HepG2 (cell line): Measurements from ENCODE around the gene MBLAC1. TPM values are rescaled to one million over a fixed set of nuclear protein-coding genes. Genes with fewer than 3 reads are reported as not detected.

ENCODE experiments used
- CCDC6 ChIP-seq: sonication (generic); formaldehyde crosslinking; IDR thresholded peaks from 2 replicates; pipeline ENCODE4 v1.8.1; 2022; ENCODE audit warnings: mild to moderate bottlenecking, missing genetic modification reagents, moderate library complexity
- ERF ChIP-seq: IDR thresholded peaks from 2 replicates; pipeline ENCODE4 v1.6.1; 2018; ENCODE audit warnings: missing biosample characterization, missing genetic modification reagents
- GTF3A ChIP-seq: sonication (generic); formaldehyde crosslinking; conservative IDR thresholded peaks from 2 replicates; pipeline ENCODE4 v1.4.0; 2020; ENCODE audit warnings: mild to moderate bottlenecking, missing genetic modification reagents
- HMGA1 ChIP-seq: sonication (generic); formaldehyde crosslinking; conservative IDR thresholded peaks from 2 replicates; pipeline ENCODE4 v1.4.0; 2020; ENCODE audit warnings: missing genetic modification reagents
- HOXA9 ChIP-seq: sonication (generic); formaldehyde crosslinking; IDR thresholded peaks from 2 replicates; pipeline ENCODE4 v1.8.1; 2022; ENCODE audit warnings: missing genetic modification reagents, mild to moderate bottlenecking, moderate library complexity, borderline replicate concordance
- JUNB ChIP-seq: sonication (generic); formaldehyde crosslinking; IDR thresholded peaks from 2 replicates; pipeline ENCODE4 v1.8.0; 2022; ENCODE audit warnings: missing genetic modification reagents, mild to moderate bottlenecking, borderline replicate concordance
- SRF ChIP-seq: IDR thresholded peaks from 2 replicates; pipeline ENCODE4 v1.6.1; 2011; ENCODE audit warnings: mild to moderate bottlenecking, low read depth, low read length, moderate library complexity
- TCF12 ChIP-seq, 2 experiments: fragments of 450-650 bp in 1 of 2; sonication (generic) in 1 of 2; formaldehyde crosslinking in 1 of 2; IDR thresholded peaks; 2 replicates each; pipeline versions ENCODE4 v1.6.1 to v1.8.0; 2017 to 2022; ENCODE audit warnings: antibody characterized with exemption in 1 of 2, mild to moderate bottlenecking in 1 of 2, missing genetic modification reagents in 1 of 2, moderate library complexity in 1 of 2
- THAP11 ChIP-seq: IDR thresholded peaks from 2 replicates; pipeline ENCODE4 v1.6.1; 2016; ENCODE audit warnings: missing biosample characterization, missing genetic modification reagents
- WIZ ChIP-seq: sonication (generic); formaldehyde crosslinking; IDR thresholded peaks from 2 replicates; pipeline ENCODE4 v1.5.1; 2020; ENCODE audit warnings: mild to moderate bottlenecking, missing genetic modification reagents
- ZC3H13 ChIP-seq: sonication (generic); formaldehyde crosslinking; IDR thresholded peaks from 2 replicates; pipeline ENCODE4 v1.8.1; 2023; ENCODE audit warnings: mild to moderate bottlenecking, missing genetic modification reagents, moderate library complexity
- ZNF337 ChIP-seq: sonication (generic); formaldehyde crosslinking; IDR thresholded peaks from 2 replicates; pipeline ENCODE4 v1.5.1; 2020; ENCODE audit warnings: missing genetic modification reagents, low read depth, mild to moderate bottlenecking, borderline replicate concordance
- ZNF446 ChIP-seq: sonication (generic); formaldehyde crosslinking; IDR thresholded peaks from 2 replicates; pipeline ENCODE4 v1.5.0; 2020; ENCODE audit warnings: mild to moderate bottlenecking, missing genetic modification reagents
- ZNF577 ChIP-seq: sonication (generic); formaldehyde crosslinking; IDR thresholded peaks from 2 replicates; pipeline ENCODE4 v1.4.0; 2020; ENCODE audit warnings: mild to moderate bottlenecking, low read depth, missing genetic modification reagents, borderline replicate concordance
- ZNF891 ChIP-seq: sonication (generic); formaldehyde crosslinking; IDR thresholded peaks from 2 replicates; pipeline ENCODE4 v1.5.0; 2020; ENCODE audit warnings: mild to moderate bottlenecking, missing genetic modification reagents
- ZZZ3 ChIP-seq: sonication (generic); formaldehyde crosslinking; IDR thresholded peaks from 2 replicates; pipeline ENCODE4 v1.4.0; 2020; ENCODE audit warnings: missing genetic modification reagents, mild to moderate bottlenecking, borderline replicate concordance
- polyA plus RNA-seq, 8 experiments: library from polyadenylated mRNA; depleted of rRNA in 3 of 8; stranded (reverse) in 7 of 8; unstranded in 1 of 8; fragments of >200 nt; fragmentation: Illumina TruSeq in 4 of 8; extraction: Trizol in 4 of 8; gene quantifications; 2 replicates each; pipeline versions ENCODE4 v1.2.1 to v1.2.3, GENCODE V29; 2011 to 2016; ENCODE audit warnings: low read depth in 4 of 8, missing spikeins in 1 of 8, mixed read lengths in 1 of 8; ENCODE audit not compliant: insufficient read depth in 1 of 8
- total RNA-seq, 5 experiments: library from RNA; depleted of rRNA; stranded (reverse); fragments of >200 nt; fragmentation: Illumina TruSeq; extraction: Trizol; gene quantifications; 2 replicates each; pipeline ENCODE4 v1.2.3, GENCODE V29; 2016; ENCODE audit warnings: low read depth in 1 of 5
- TF ChIP-seq, protein P1 (sequence below): sonication (generic); formaldehyde crosslinking; IDR thresholded peaks from 2 replicates; pipeline ENCODE4 v1.4.0; 2020; ENCODE audit warnings: missing genetic modification reagents; ENCODE audit errors: not compliant biosample characterization
- TF ChIP-seq, protein P2 (sequence below): sonication (generic); formaldehyde crosslinking; IDR thresholded peaks from 2 replicates; pipeline ENCODE4 v1.4.0; 2020; ENCODE audit warnings: missing genetic modification reagents
- TF ChIP-seq, protein P3 (sequence below): sonication (generic); formaldehyde crosslinking; IDR thresholded peaks from 2 replicates; pipeline ENCODE4 v1.4.0; 2020; ENCODE audit warnings: missing genetic modification reagents
- TF ChIP-seq, protein P4 (sequence below): sonication (generic); formaldehyde crosslinking; conservative IDR thresholded peaks from 2 replicates; pipeline ENCODE4 v1.4.0; 2020; ENCODE audit warnings: missing genetic modification reagents
- TF ChIP-seq, protein P5 (sequence below): sonication (generic); formaldehyde crosslinking; IDR thresholded peaks from 2 replicates; pipeline ENCODE4 v1.9.0; 2022; ENCODE audit warnings: missing genetic modification reagents, mild to moderate bottlenecking, borderline replicate concordance

The MBLAC1 gene
- total and polyA plus RNA-seq, 2 of the 13 experiments (the other 11 are each of a cell fraction or from before 2014, with no cell fraction given) = 0.79 to 2.1 TPM

DNA sequence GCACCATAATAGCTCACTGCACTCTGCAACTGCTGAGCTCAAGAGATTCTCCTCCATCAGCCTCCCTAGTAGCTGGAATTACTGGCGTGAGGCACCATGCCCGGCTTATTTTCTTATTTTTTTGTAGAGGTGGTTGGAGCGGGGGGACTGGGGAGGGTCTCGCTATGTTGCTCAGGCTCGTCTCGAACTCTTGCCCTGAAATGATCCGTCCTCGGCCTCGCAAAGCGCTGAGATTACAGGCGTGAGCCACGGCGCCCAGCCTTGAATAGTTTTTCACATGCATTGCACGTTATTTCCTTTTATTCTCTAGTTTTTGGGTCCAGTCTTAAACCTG is 21.4 kb downstream of the MBLAC1 start (continued):
- TF ChIP-seq, protein P1, sequence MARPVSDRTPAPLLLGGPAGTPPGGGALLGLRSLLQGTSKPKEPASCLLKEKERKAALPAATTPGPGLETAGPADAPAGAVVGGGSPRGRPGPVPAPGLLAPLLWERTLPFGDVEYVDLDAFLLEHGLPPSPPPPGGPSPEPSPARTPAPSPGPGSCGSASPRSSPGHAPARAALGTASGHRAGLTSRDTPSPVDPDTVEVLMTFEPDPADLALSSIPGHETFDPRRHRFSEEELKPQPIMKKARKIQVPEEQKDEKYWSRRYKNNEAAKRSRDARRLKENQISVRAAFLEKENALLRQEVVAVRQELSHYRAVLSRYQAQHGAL (CRISPR knock-in tag) = no peak
- no peak for TF ChIP-seq HOXA9 (CRISPR knock-in tag)
- TF ChIP-seq, protein P2, sequence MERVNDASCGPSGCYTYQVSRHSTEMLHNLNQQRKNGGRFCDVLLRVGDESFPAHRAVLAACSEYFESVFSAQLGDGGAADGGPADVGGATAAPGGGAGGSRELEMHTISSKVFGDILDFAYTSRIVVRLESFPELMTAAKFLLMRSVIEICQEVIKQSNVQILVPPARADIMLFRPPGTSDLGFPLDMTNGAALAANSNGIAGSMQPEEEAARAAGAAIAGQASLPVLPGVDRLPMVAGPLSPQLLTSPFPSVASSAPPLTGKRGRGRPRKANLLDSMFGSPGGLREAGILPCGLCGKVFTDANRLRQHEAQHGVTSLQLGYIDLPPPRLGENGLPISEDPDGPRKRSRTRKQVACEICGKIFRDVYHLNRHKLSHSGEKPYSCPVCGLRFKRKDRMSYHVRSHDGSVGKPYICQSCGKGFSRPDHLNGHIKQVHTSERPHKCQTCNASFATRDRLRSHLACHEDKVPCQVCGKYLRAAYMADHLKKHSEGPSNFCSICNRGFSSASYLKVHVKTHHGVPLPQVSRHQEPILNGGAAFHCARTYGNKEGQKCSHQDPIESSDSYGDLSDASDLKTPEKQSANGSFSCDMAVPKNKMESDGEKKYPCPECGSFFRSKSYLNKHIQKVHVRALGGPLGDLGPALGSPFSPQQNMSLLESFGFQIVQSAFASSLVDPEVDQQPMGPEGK (CRISPR knock-in tag) = no peak
- TF ChIP-seq GTF3A (CRISPR knock-in tag) = no peak
- TF ChIP-seq TCF12 (IDR thresholded peaks at IDR 0.05) = no peak
- no peak for TF ChIP-seq TCF12 (CRISPR knock-in tag; IDR thresholded peaks at IDR 0.05)
- no peak for TF ChIP-seq JUNB (CRISPR knock-in tag)
- no peak for TF ChIP-seq ERF (CRISPR knock-in tag)
- no peak for TF ChIP-seq ZNF337
- TF ChIP-seq, protein P3, sequence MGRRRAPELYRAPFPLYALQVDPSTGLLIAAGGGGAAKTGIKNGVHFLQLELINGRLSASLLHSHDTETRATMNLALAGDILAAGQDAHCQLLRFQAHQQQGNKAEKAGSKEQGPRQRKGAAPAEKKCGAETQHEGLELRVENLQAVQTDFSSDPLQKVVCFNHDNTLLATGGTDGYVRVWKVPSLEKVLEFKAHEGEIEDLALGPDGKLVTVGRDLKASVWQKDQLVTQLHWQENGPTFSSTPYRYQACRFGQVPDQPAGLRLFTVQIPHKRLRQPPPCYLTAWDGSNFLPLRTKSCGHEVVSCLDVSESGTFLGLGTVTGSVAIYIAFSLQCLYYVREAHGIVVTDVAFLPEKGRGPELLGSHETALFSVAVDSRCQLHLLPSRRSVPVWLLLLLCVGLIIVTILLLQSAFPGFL (CRISPR knock-in tag) = no peak
- TF ChIP-seq ZZZ3 (CRISPR knock-in tag) = no peak
- TF ChIP-seq WIZ = 0 out of 2 replicates have a peak, but pooled peaks have one; percentile 45
- no peak for TF ChIP-seq THAP11 (CRISPR knock-in tag)
- TF ChIP-seq ZNF577 = no peak
- TF ChIP-seq, protein P4, sequence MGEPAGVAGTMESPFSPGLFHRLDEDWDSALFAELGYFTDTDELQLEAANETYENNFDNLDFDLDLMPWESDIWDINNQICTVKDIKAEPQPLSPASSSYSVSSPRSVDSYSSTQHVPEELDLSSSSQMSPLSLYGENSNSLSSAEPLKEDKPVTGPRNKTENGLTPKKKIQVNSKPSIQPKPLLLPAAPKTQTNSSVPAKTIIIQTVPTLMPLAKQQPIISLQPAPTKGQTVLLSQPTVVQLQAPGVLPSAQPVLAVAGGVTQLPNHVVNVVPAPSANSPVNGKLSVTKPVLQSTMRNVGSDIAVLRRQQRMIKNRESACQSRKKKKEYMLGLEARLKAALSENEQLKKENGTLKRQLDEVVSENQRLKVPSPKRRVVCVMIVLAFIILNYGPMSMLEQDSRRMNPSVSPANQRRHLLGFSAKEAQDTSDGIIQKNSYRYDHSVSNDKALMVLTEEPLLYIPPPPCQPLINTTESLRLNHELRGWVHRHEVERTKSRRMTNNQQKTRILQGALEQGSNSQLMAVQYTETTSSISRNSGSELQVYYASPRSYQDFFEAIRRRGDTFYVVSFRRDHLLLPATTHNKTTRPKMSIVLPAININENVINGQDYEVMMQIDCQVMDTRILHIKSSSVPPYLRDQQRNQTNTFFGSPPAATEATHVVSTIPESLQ (CRISPR knock-in tag) = no peak
- TF ChIP-seq CCDC6 (CRISPR knock-in tag) = 0 out of 2 replicates have a peak, but pooled peaks have one; percentile 76
- TF ChIP-seq, protein P5, sequence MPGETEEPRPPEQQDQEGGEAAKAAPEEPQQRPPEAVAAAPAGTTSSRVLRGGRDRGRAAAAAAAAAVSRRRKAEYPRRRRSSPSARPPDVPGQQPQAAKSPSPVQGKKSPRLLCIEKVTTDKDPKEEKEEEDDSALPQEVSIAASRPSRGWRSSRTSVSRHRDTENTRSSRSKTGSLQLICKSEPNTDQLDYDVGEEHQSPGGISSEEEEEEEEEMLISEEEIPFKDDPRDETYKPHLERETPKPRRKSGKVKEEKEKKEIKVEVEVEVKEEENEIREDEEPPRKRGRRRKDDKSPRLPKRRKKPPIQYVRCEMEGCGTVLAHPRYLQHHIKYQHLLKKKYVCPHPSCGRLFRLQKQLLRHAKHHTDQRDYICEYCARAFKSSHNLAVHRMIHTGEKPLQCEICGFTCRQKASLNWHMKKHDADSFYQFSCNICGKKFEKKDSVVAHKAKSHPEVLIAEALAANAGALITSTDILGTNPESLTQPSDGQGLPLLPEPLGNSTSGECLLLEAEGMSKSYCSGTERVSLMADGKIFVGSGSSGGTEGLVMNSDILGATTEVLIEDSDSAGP (CRISPR knock-in tag) = 0 out of 2 replicates have a peak, but pooled peaks have one; percentile 4
- no peak for TF ChIP-seq HMGA1
- TF ChIP-seq SRF = no peak
- no peak for TF ChIP-seq ZNF446 (CRISPR knock-in tag)
- 0 out of 2 replicates have a peak, but pooled peaks have one; percentile 26 for TF ChIP-seq ZNF891 (CRISPR knock-in tag)
- TF ChIP-seq ZC3H13 (CRISPR knock-in tag) = no peak; the same call in 1 of the 2 replicates
